Activated CD4-positive, alpha-beta T cell treated with anti-CD3 and anti-CD28 coated beads, Interleukin-2, amount 50 U/mL, for 24 hours (primary cell): ENCODE data around the gene C3AR1.

Source experiments
- DNase-seq, 2 donors: peaks; one replicate each; pipeline ENCODE4 v3.0.0-alpha.2; 2020; ENCODE audit warnings: low read depth in 1 of 2, low spot score in 1 of 2

Gene C3AR1

GRCh38 chr12:8058506-8058905 lies 7.7 kb downstream of the C3AR1 start:
- no peak for DNase-seq

DNA sequence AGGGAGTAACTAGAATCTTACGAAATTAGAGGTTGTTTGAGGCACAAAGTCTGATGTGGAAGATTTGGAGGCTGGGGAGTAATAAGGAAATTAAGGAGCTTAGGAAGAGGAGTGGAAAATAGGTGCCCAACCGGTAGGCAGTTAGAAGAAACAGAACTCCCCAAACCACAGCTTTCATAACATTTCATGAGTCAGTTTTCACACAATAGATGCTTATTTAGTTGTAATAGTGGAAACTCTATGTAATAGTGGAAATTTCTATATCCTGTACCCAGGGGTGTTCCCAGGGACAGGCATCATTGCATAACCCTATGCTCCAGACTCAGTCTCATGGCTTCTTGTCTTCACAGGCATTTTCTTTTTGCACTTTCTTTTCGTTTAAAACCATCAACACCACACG lies 8.3 kb downstream of the C3AR1 start:
- DNase-seq, result no peak

- no peak for DNase-seq
Measured at GRCh38 chr12:8057306-8057705, 8.9 kb downstream of the C3AR1 start.

DNA sequence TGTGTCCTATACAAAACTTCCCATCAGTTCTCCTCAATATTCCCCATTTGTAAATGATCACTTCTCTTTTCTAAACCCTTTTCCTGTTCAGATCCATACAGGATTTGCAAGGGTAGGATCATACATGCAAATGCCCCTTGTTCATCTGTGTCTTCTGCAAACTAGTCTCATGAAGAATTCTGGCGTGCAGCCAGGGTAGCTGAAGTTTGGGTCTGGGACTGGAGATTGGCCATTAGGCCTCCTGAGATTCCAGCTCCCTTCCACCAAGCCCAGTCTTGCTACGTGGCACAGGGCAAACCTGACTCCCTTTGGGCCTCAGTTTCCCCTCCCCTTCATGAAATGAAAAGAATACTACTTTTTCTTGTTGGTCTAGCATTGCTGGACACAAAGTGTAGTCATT lies 11.3 kb downstream of the C3AR1 start:
- no peak for DNase-seq

- DNase-seq, result no peak
Measured at GRCh38 chr12:8052679-8053078, 13.5 kb downstream of the C3AR1 start.

DNA sequence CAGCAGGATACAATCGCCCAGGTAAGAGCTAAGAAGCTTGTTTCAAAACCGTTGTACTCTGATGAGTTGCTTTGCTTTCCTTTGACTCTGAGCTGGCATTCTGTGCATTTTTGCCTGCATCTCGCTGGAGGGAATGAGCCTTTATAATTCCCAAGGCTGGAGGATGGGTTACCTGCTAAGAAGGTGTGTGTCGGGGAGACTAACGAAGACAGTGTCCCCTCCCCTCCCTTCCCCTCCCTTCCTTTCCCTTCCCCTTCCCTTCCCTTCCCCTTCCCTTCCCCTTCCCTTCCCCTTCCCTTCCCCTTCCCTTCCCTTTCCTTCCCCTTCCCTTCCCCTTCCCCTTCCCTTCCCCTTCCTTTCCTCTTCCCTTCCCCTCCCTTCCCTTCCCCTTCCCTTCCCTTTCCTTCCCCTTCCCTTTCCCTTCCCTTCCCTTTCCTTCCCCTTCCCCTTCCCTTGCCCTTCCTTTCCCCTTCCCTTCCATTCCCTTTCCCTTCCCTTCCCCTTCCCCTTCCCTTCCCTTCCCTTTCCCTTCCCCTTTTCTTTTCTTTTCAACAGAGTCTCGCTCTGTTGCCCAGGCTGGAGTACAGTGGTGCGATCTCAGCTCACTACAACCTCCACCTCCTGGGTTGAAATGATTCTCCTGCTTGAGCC lies 15.4 kb downstream of the C3AR1 start:
- DNase-seq, result no peak

DNA sequence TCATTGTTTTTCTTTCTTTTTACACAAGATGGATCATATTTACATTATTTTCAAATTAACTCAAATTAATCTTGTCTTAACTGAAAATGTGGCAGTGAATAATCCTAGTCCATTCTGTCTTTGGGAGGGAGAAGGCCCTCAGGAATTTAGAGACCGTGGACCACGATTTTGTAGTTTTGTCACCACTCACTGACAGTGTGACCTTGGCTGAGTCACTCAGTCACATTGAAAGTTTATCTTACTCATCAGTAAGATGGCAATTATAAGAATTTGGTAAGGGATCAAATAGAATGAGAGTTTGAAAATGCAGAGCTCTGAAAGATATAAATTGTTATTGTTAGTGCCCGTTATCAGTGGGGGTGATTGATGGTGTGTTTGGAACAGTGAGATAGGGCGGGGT lies 17.3 kb downstream of the C3AR1 start:
- no peak for DNase-seq

DNA sequence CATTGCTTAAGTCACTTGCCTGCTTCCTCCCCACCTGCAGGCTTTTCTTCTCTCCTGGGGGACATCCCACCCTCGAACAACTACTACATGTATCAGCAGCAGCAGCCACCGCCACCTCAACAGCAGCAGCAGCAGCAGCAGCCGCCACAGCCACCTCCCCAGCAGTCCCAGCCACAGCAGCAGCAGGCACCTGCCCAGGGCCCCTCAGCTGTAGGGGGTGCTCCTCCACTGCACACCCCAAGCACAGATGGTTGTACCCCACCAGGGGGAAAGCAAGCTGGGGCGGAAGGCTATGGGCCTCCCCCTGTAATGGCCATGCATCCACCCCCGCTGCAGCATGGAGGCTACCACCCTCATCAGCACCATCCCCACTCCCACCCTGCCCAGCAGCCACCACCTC lies 18.3 kb downstream of the C3AR1 start:
- DNase-seq, result no peak

DNA sequence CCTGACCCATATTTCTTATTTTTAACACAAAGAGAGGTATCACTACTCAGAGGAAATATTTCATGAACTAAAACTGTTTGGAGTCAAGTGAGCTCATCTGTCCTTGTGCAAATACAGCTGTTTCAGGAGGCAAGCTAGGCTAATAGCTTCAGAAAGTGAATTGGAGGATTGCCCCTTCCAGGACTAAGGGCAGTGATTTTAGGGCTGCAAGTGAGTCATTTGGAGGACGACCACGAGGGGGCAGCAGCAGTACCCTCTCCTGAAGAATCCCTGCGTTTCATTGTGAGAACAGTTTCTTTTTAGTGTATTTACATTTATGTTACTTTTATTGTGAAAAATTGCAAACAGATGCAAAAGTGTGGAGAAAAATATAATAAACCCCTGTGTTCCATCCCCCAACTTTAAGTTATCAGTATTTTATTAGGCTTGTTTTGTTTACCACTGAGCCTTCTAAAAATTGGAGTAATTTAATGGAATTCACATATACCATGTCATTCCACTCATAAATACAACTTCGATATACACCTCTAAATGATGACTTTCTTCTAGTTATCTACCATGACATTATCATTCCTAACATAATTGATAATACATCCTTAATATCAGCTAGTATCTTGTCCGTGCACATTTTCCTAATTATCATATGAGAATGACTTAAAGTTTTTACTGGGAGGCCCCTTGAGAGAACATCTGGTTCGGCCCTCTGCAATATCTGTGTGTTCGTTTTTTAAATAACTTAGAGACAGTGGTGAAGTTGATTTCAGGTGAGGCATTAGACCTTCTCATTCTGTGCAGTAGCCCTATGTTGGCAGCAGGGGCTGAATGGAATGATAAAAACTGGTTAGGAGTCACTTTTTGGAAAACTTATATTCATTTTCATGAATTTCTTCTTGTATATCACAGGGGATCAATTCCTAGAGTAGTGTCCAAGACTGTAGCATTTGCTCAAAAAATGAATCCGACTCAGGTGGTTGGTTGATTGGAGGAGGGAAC lies 19.9 kb downstream of the C3AR1 start:
- peak; percentile 67 for DNase-seq

DNA sequence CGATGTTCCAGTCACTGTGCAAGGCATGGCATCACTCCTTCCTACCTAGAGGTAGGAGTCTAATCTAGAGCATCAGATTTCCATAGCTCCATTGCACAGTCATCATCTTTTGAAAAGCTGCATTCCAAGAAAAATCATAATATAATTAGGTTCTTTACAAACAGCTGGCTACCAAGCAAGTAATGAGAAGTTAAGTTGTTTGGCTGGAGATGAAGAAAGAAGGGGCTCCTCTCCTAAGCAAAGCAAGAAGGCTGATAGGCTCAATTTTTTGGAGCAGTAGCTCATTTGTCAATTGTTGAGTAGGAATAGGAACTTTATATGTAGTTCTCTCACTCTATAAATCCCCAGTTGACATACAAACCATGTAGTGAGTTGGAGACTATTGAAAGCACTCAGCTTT lies 25.4 kb downstream of the C3AR1 start:
- DNase-seq, result no peak

- no peak for DNase-seq
Measured at GRCh38 chr12:8038659-8039114, 27.5 kb downstream of the C3AR1 start.

DNA sequence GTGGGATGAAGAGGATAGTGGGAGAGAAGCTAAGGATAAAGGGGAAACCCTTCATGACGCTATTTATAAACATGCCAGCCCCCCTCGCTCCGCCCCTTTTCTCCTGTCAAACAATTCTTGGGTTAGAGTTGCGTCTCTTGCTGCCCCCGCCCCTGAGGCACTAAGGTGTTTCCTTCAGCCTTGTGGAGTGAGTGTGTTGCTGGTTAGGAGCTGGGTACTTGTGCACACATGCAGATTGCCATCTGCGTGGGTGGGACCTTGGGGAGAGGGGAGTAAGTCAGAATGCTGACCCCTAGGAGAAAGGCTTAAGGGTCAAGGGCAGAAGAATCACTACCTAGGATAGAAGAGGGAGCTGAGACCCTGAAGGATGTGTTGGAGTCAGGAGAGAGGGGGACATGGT lies 28.2 kb downstream of the C3AR1 start:
- DNase-seq, result no peak

DNA sequence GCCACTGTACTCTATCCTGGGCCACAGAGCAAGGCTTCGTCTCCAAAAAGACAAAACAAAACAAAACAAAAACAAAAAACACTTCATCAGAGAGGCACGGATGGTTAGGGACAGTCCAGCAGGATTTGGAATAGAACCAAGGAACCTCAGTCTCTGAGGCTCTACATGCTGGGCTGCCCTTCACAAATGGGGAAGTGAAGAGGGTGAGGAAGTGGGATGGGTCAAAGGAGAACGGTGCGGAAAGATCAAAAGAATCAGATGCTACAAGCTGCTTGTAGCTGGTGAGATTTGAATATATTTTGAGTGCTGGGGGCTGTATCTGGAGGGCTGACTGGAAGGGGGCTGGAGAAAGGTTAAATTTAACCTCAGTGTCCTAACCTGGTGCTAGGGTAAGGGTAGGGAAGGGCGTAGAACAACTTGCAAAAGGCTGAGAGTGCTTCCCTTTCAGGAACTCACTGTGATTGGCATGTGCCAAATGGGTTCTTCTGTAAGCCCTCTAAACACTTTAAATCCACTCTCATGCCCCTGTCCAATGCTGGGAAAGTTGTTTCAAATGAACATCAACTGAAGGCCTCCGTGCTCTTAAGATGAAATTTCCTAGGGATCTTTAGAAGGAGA lies 29.0 kb downstream of the C3AR1 start:
- no peak for DNase-seq

DNA sequence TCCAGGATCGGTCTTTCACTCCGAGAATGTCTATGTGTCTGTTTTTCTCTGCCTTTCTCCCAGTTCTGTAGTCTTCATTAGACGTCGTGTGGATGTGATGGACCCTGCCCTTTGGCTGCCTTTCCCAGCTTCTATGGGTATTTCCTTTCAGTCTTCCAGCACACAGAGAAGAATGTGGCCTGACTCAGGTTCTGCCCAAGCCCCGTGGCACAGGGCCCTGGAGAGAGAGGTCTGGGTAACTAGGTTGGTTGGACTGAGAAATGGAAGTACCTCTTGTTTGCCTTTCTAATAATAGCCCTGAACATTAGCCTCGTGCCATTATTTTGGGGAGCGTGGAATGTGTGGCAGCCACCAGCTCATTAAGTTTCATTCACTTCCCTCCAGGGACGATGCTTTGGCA lies 29.8 kb downstream of the C3AR1 start:
- DNase-seq, result no peak

GRCh38 chr12:8035440-8036010 lies 30.6 kb downstream of the C3AR1 start:
- DNase-seq, result no peak

DNA sequence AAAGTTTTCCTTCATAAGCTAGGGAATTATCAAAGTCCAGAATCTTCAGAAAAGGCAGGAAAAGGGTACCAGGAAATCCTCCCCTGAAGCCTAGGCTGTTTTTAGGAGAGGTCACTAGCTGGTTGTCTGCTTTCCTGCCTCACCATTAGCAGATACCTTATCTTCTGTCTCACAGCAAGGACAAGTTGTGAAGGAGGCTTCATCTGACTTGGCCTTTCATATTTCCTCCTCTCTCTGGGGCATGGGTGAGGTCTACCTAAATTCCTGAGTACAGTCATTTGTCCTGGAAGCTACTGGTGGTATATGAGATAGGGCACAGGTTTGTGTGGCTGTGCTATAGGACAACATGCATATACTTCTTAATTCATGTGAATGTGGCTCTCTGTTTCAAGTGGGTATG lies 31.4 kb downstream of the C3AR1 start:
- DNase-seq, result no peak

- DNase-seq, result peak in 1 of 2 donors; percentile 44
Measured at GRCh38 chr12:8033153-8034044, 32.8 kb downstream of the C3AR1 start.

GRCh38 chr12:8032242-8033152 lies 33.7 kb downstream of the C3AR1 start, which contains the start of gene FOXJ2:
TSS of gene FOXJ2 (plus strand) at chr12:8032716. CDS start at chr12:8039833, 7,117 bp downstream.
- peak; percentile 54 to 63 for DNase-seq

- no peak for DNase-seq
Measured at GRCh38 chr12:8031872-8032241, 34.3 kb downstream of the C3AR1 start.
